NCI-H748 (cell line): Measurements from ENCODE around the gene LDLRAD3.
"Not testable (repeated sequence)": the region's sequence is repeated elsewhere in the genome, so short reads cannot be mapped to it uniquely, and the experiment has no call there.

Source experiments
- DNase-seq: peaks from one replicate; lab custom pipeline; 2025; ENCODE audit not compliant: unreplicated experiment; lab: John Stamatoyannopoulos, UW

LDLRAD3 gene

GRCh38 chr11:36038541-36038940, 94.7 kb downstream of the LDLRAD3 start:
- DNase-seq: no peak

GRCh38 chr11:36039471-36039870, 95.6 kb downstream of the LDLRAD3 start:
- DNase-seq: no peak

GRCh38 chr11:36041988-36042611, 98.2 kb downstream of the LDLRAD3 start:
- DNase-seq: no peak

GRCh38 chr11:36044636-36045035, 100.8 kb downstream of the LDLRAD3 start:
- peak; percentile 13 for DNase-seq

- not testable (repeated sequence) for DNase-seq
Measured at GRCh38 chr11:36045945-36046344, 102.1 kb downstream of the LDLRAD3 start.

GRCh38 chr11:36046932-36047331, 103.1 kb downstream of the LDLRAD3 start:
- no peak for DNase-seq

GRCh38 chr11:36047344-36047743, 103.5 kb downstream of the LDLRAD3 start:
- no peak for DNase-seq

GRCh38 chr11:36048496-36049247, 104.8 kb downstream of the LDLRAD3 start:
- DNase-seq: no peak

- DNase-seq: no peak
Measured at GRCh38 chr11:36051235-36052144, 107.6 kb downstream of the LDLRAD3 start.

- no peak for DNase-seq
Measured at GRCh38 chr11:36053281-36053680, 109.4 kb downstream of the LDLRAD3 start.

- no peak for DNase-seq
Measured at GRCh38 chr11:36053862-36054261, 110.0 kb downstream of the LDLRAD3 start.

GRCh38 chr11:36054628-36055027, 110.8 kb downstream of the LDLRAD3 start:
- no peak for DNase-seq

GRCh38 chr11:36056160-36056751, 112.4 kb downstream of the LDLRAD3 start:
- DNase-seq: peak; percentile 53

GRCh38 chr11:36057379-36058042, 113.6 kb downstream of the LDLRAD3 start:
- DNase-seq: no peak

GRCh38 chr11:36059660-36060059, 115.8 kb downstream of the LDLRAD3 start:
- no peak for DNase-seq

GRCh38 chr11:36060926-36061325, 117.1 kb downstream of the LDLRAD3 start:
- no peak for DNase-seq

- DNase-seq: peak; percentile 17
Measured at GRCh38 chr11:36061471-36061870, 117.6 kb downstream of the LDLRAD3 start.

GRCh38 chr11:36062796-36063365, 119.0 kb downstream of the LDLRAD3 start:
- DNase-seq: no peak

GRCh38 chr11:36065436-36065835, 121.6 kb downstream of the LDLRAD3 start:
- DNase-seq: no peak

GRCh38 chr11:36066891-36067290, 123.0 kb downstream of the LDLRAD3 start:
- DNase-seq: no peak
